ENCODE data around the gene MGAM2. TPM values are rescaled to one million over a fixed set of nuclear protein-coding genes. Genes with fewer than 3 reads are reported as not detected.

MGAM2 gene
- total and polyA plus RNA-seq, 7 experiments from 2014 or later, result 0.10 TPM; not detected in 6

- Mint-ChIP-seq H3K27ac (no peak overlapping the region), H3K4me1 (no peaks in the 10 kb centered on the region), H3K27me3 (peaks cover 0 to 18% (median 6%) of the 10 kb centered on the region in 5 donors), H3K9me3 (peaks cover 0 to 2% (median 0%) of the 10 kb centered on the region in 11 donors), H3K4me3 (no peak overlapping the region), H3K36me3 (no peaks in the 10 kb centered on the region)
- no peak overlapping the region for H3K27ac ChIP-seq (ENCODE audit: low read depth, low read length)
- ChIA-PET CTCF (no interaction called here), POLR2A (no interaction called here)
- DNase-seq, result no peak
- ATAC-seq, result no peak
- no peaks in the 10 kb centered on the region for H3K27me3 ChIP-seq (ENCODE audit: control insufficient read depth in 2 of 2, insufficient read depth in 2 of 2, low read length in 2 of 2)
- H3K4me3 ChIP-seq (ENCODE audit: low read length), result no peak overlapping the region
- H3K36me3 ChIP-seq (ENCODE audit: control insufficient read depth in 2 of 3, insufficient read depth in 3 of 3, low read length in 3 of 3), result no peaks in the 10 kb centered on the region
- intact Hi-C loops (cut with micrococcal nuclease), result no loop called here
- no peaks in the 10 kb centered on the region for H3K9me3 ChIP-seq (ENCODE audit: control insufficient read depth in 2 of 3, low read length in 3 of 3)
- no peaks in the 10 kb centered on the region for H3K4me1 ChIP-seq (ENCODE audit: control insufficient read depth in 2 of 2, insufficient read depth in 2 of 2, low read length in 2 of 2)
Observed at GRCh38 chr7:142161921-142162320, 50.4 kb downstream of the MGAM2 start.

GRCh38 chr7:142168746-142169145 lies 57.2 kb downstream of the MGAM2 start:
- DNase-seq, result no peak
- Histone ChIP-seq H3K27me3 (ENCODE audit: control insufficient read depth in 2 of 2, insufficient read depth in 2 of 2, low read length in 2 of 2) (no peaks in the 10 kb centered on the region), H3K27ac (ENCODE audit: low read depth, low read length) (no peak overlapping the region), H3K9me3 (ENCODE audit: control insufficient read depth in 2 of 3, low read length in 3 of 3) (no peaks in the 10 kb centered on the region), H3K36me3 (ENCODE audit: control insufficient read depth in 2 of 3, insufficient read depth in 3 of 3, low read length in 3 of 3) (no peaks in the 10 kb centered on the region), H3K4me1 (ENCODE audit: control insufficient read depth in 2 of 2, insufficient read depth in 2 of 2, low read length in 2 of 2) (no peaks in the 10 kb centered on the region), H3K4me3 (ENCODE audit: low read length) (no peak overlapping the region)
- H3K36me3 Mint-ChIP-seq, result no peaks in the 10 kb centered on the region
- intact Hi-C loops (cut with micrococcal nuclease), result no loop called here
- H3K27ac Mint-ChIP-seq, result no peak overlapping the region
- H3K9me3 Mint-ChIP-seq, result peaks cover 0 to 1% (median 0%) of the 10 kb centered on the region in 11 donors
- H3K4me1 Mint-ChIP-seq, result no peaks in the 10 kb centered on the region
- H3K27me3 Mint-ChIP-seq, result peaks cover 0 to 6% (median 3%) of the 10 kb centered on the region in 5 donors
- H3K4me3 Mint-ChIP-seq, result no peak overlapping the region
- POLR2A ChIA-PET, result no interaction called here
- no peak for ATAC-seq
- CTCF ChIA-PET, result no interaction called here

GRCh38 chr7:142172932-142173331 lies 61.4 kb downstream of the MGAM2 start:
- no peak overlapping the region for H3K4me3 Mint-ChIP-seq
- peaks cover 0 to 5% (median 0%) of the 10 kb centered on the region in 11 donors for H3K9me3 Mint-ChIP-seq
- intact Hi-C loops (cut with micrococcal nuclease), result no loop called here
- ATAC-seq, result no peak
- H3K27ac ChIP-seq (ENCODE audit: low read depth, low read length), result no peak overlapping the region
- CTCF ChIA-PET, result no interaction called here
- H3K4me1 ChIP-seq (ENCODE audit: control insufficient read depth in 2 of 2, insufficient read depth in 2 of 2, low read length in 2 of 2), result no peaks in the 10 kb centered on the region
- H3K36me3 ChIP-seq (ENCODE audit: control insufficient read depth in 2 of 3, insufficient read depth in 3 of 3, low read length in 3 of 3), result no peaks in the 10 kb centered on the region
- H3K4me1 Mint-ChIP-seq, result peaks cover 0 to 5% (median 0%) of the 10 kb centered on the region in 7 donors
- POLR2A ChIA-PET, result no interaction called here
- H3K36me3 Mint-ChIP-seq, result no peaks in the 10 kb centered on the region
- H3K27ac Mint-ChIP-seq, result no peak overlapping the region
- H3K27me3 Mint-ChIP-seq, result peaks cover 0 to 11% (median 5%) of the 10 kb centered on the region in 5 donors
- no peaks in the 10 kb centered on the region for H3K27me3 ChIP-seq (ENCODE audit: control insufficient read depth in 2 of 2, insufficient read depth in 2 of 2, low read length in 2 of 2)
- no peak overlapping the region for H3K4me3 ChIP-seq (ENCODE audit: low read length)
- no peaks in the 10 kb centered on the region for H3K9me3 ChIP-seq (ENCODE audit: control insufficient read depth in 2 of 3, low read length in 3 of 3)
- DNase-seq, result no peak

- POLR2A ChIA-PET, result no interaction called here
- Histone ChIP-seq H3K4me1 (ENCODE audit: control insufficient read depth in 2 of 2, insufficient read depth in 2 of 2, low read length in 2 of 2) (no peaks in the 10 kb centered on the region), H3K36me3 (ENCODE audit: control insufficient read depth in 2 of 3, insufficient read depth in 3 of 3, low read length in 3 of 3) (no peaks in the 10 kb centered on the region), H3K27me3 (ENCODE audit: control insufficient read depth in 2 of 2, insufficient read depth in 2 of 2, low read length in 2 of 2) (no peaks in the 10 kb centered on the region), H3K4me3 (ENCODE audit: low read length) (no peak overlapping the region), H3K9me3 (ENCODE audit: control insufficient read depth in 2 of 3, low read length in 3 of 3) (no peaks in the 10 kb centered on the region), H3K27ac (ENCODE audit: low read depth, low read length) (no peak overlapping the region)
- intact Hi-C loops (cut with micrococcal nuclease), result no loop called here
- ATAC-seq (no peak), DNase-seq (no peak)
- Mint-ChIP-seq H3K36me3 (no peaks in the 10 kb centered on the region), H3K27ac (no peak overlapping the region), H3K4me1 (peaks cover 0 to 5% (median 0%) of the 10 kb centered on the region in 7 donors), H3K4me3 (no peak overlapping the region), H3K9me3 (peaks cover 0 to 5% (median 0%) of the 10 kb centered on the region in 11 donors), H3K27me3 (peaks cover 0 to 11% (median 5%) of the 10 kb centered on the region in 5 donors)
- CTCF ChIA-PET, result no interaction called here
Observed at GRCh38 chr7:142174441-142174840, 62.9 kb downstream of the MGAM2 start.

GRCh38 chr7:142175594-142175993 lies 64.1 kb downstream of the MGAM2 start:
- H3K36me3 ChIP-seq (ENCODE audit: control insufficient read depth in 2 of 3, insufficient read depth in 3 of 3, low read length in 3 of 3), result no peaks in the 10 kb centered on the region
- H3K27ac ChIP-seq (ENCODE audit: low read depth, low read length), result no peak overlapping the region
- no peaks in the 10 kb centered on the region for H3K27me3 ChIP-seq (ENCODE audit: control insufficient read depth in 2 of 2, insufficient read depth in 2 of 2, low read length in 2 of 2)
- no peaks in the 10 kb centered on the region for H3K9me3 ChIP-seq (ENCODE audit: control insufficient read depth in 2 of 3, low read length in 3 of 3)
- H3K9me3 Mint-ChIP-seq, result peaks cover 0 to 5% (median 0%) of the 10 kb centered on the region in 11 donors
- no peaks in the 10 kb centered on the region for H3K4me1 ChIP-seq (ENCODE audit: control insufficient read depth in 2 of 2, insufficient read depth in 2 of 2, low read length in 2 of 2)
- no peaks in the 10 kb centered on the region for H3K36me3 Mint-ChIP-seq
- H3K4me3 Mint-ChIP-seq, result no peak overlapping the region
- DNase-seq (no peak), ATAC-seq (no peak)
- H3K27me3 Mint-ChIP-seq, result peaks cover 0 to 13% (median 5%) of the 10 kb centered on the region in 5 donors
- H3K27ac Mint-ChIP-seq, result no peak overlapping the region
- H3K4me3 ChIP-seq (ENCODE audit: low read length), result no peak overlapping the region
- ChIA-PET POLR2A (no interaction called here), CTCF (no interaction called here)
- H3K4me1 Mint-ChIP-seq, result peaks cover 0 to 5% (median 0%) of the 10 kb centered on the region in 7 donors
- intact Hi-C loops (cut with micrococcal nuclease), result no loop called here

GRCh38 chr7:142176901-142177300 lies 65.4 kb downstream of the MGAM2 start:
- H3K4me3 Mint-ChIP-seq, result no peak overlapping the region
- peaks cover 0 to 5% (median 0%) of the 10 kb centered on the region in 7 donors for H3K4me1 Mint-ChIP-seq
- DNase-seq (no peak), ATAC-seq (no peak)
- peaks cover 0 to 13% (median 5%) of the 10 kb centered on the region in 5 donors for H3K27me3 Mint-ChIP-seq
- Histone ChIP-seq H3K9me3 (ENCODE audit: control insufficient read depth in 2 of 3, low read length in 3 of 3) (no peaks in the 10 kb centered on the region), H3K4me3 (ENCODE audit: low read length) (no peak overlapping the region), H3K4me1 (ENCODE audit: control insufficient read depth in 2 of 2, insufficient read depth in 2 of 2, low read length in 2 of 2) (no peaks in the 10 kb centered on the region), H3K27ac (ENCODE audit: low read depth, low read length) (no peak overlapping the region), H3K27me3 (ENCODE audit: control insufficient read depth in 2 of 2, insufficient read depth in 2 of 2, low read length in 2 of 2) (no peaks in the 10 kb centered on the region), H3K36me3 (ENCODE audit: control insufficient read depth in 2 of 3, insufficient read depth in 3 of 3, low read length in 3 of 3) (no peaks in the 10 kb centered on the region)
- ChIA-PET POLR2A (no interaction called here), CTCF (no interaction called here)
- peaks cover 0 to 5% (median 0%) of the 10 kb centered on the region in 11 donors for H3K9me3 Mint-ChIP-seq
- H3K36me3 Mint-ChIP-seq, result no peaks in the 10 kb centered on the region
- intact Hi-C loops (cut with micrococcal nuclease), result no loop called here
- no peak overlapping the region for H3K27ac Mint-ChIP-seq

- Mint-ChIP-seq H3K4me3 (no peak overlapping the region), H3K27me3 (peaks cover 0 to 14% (median 5%) of the 10 kb centered on the region in 5 donors), H3K9me3 (peaks cover 0 to 7% (median 0%) of the 10 kb centered on the region in 11 donors), H3K27ac (no peak overlapping the region), H3K4me1 (peaks cover 0 to 5% (median 0%) of the 10 kb centered on the region in 7 donors), H3K36me3 (no peaks in the 10 kb centered on the region)
- no peak for ATAC-seq
- Histone ChIP-seq H3K27me3 (ENCODE audit: control insufficient read depth in 2 of 2, insufficient read depth in 2 of 2, low read length in 2 of 2) (no peaks in the 10 kb centered on the region), H3K4me1 (ENCODE audit: control insufficient read depth in 2 of 2, insufficient read depth in 2 of 2, low read length in 2 of 2) (no peaks in the 10 kb centered on the region), H3K4me3 (ENCODE audit: low read length) (no peak overlapping the region), H3K27ac (ENCODE audit: low read depth, low read length) (no peak overlapping the region), H3K36me3 (ENCODE audit: control insufficient read depth in 2 of 3, insufficient read depth in 3 of 3, low read length in 3 of 3) (no peaks in the 10 kb centered on the region), H3K9me3 (ENCODE audit: control insufficient read depth in 2 of 3, low read length in 3 of 3) (no peaks in the 10 kb centered on the region)
- ChIA-PET POLR2A (no interaction called here), CTCF (no interaction called here)
- DNase-seq, result no peak
- intact Hi-C loops (cut with micrococcal nuclease), result no loop called here
Observed at GRCh38 chr7:142177869-142178268, 66.4 kb downstream of the MGAM2 start.
